GM04504 (cell line): ENCODE results near the gene MGAT1.
"Not testable (repeated sequence)": the region's sequence is repeated elsewhere in the genome, so short reads cannot be mapped to it uniquely, and the experiment has no call there.

Experiments
- DNase-seq: peaks from one replicate; pipeline ENCODE4 v3.0.0-alpha.2; 2012; ENCODE audit warnings: low read depth

The MGAT1 gene

GRCh38 chr5:180802325-180803180 lies at the start of gene MGAT1:
MGAT1 (minus strand) TSS chr5:180802806; CDS start chr5:180792971, 9,835 bp downstream.
- peak; percentile 73 for DNase-seq

GRCh38 chr5:180850434-180851078 lies 48.0 kb upstream of the MGAT1 start:
- no peak for DNase-seq

GRCh38 chr5:180849827-180850226 lies 47.2 kb upstream of the MGAT1 start:
- no peak for DNase-seq

GRCh38 chr5:180848878-180849277 lies 46.3 kb upstream of the MGAT1 start:
- no peak for DNase-seq

- DNase-seq: no peak
Measured at GRCh38 chr5:180848265-180848664, 45.7 kb upstream of the MGAT1 start.

GRCh38 chr5:180847026-180847425 lies 44.4 kb upstream of the MGAT1 start:
- DNase-seq: no peak

GRCh38 chr5:180844858-180845257 lies 42.3 kb upstream of the MGAT1 start:
- DNase-seq: no peak

GRCh38 chr5:180844432-180844831 lies 41.8 kb upstream of the MGAT1 start:
- DNase-seq: no peak

- DNase-seq: no peak
Measured at GRCh38 chr5:180839935-180840334, 37.3 kb upstream of the MGAT1 start.

- no peak for DNase-seq
Measured at GRCh38 chr5:180839227-180839626, 36.6 kb upstream of the MGAT1 start.

GRCh38 chr5:180837478-180837877 lies 34.9 kb upstream of the MGAT1 start:
- no peak for DNase-seq

GRCh38 chr5:180832638-180833068 lies 30.0 kb upstream of the MGAT1 start:
- no peak for DNase-seq

- peak; percentile 47 for DNase-seq
Measured at GRCh38 chr5:180831139-180832093, 28.8 kb upstream of the MGAT1 start.

GRCh38 chr5:180830253-180831138 lies 27.9 kb upstream of the MGAT1 start:
- no peak for DNase-seq

GRCh38 chr5:180829726-180830125 lies 27.1 kb upstream of the MGAT1 start:
- no peak for DNase-seq

GRCh38 chr5:180828756-180829531 lies 26.3 kb upstream of the MGAT1 start:
- DNase-seq: not testable (repeated sequence)

GRCh38 chr5:180827374-180827773 lies 24.8 kb upstream of the MGAT1 start:
- DNase-seq: not testable (repeated sequence)

- peak; percentile 51 for DNase-seq
Measured at GRCh38 chr5:180825768-180826525, 23.3 kb upstream of the MGAT1 start.

GRCh38 chr5:180824630-180825476 lies 22.2 kb upstream of the MGAT1 start:
- no peak for DNase-seq
